ENCODE data around the gene DDAH1.

Gene DDAH1

DNA sequence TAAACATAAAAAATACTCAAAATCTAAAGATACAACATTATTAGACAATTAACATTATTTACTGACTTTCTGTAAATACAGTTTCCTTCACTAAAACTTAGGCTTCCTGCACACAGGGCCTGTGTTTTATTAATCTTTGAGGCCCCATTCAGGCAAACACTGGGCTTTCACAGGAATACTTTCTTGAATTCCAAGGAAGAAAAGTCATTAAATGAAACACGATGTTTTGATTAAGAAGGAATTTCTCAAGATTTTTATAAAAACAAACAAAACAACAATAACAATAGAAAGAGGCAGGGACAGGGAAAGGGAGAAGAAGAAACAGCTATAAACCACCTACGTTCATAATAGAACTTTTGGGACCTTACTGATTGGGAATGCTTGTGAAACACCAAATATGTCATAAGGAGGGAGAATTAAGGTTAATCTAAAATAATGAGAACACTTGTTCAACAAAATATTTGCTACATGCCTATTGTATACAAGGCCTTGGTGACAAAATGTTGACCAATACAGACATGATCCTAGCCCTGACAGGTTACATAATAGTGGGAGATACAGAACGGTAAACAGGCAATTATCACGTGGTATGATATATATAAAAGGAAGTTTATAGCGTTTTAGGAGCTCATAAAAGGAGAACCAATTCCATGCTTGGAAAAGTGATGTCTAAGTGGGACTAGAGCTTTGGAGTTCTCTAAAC lies 3.6 kb downstream of the DDAH1 start:
- no peaks in the 10 kb centered on the region for H3K27me3 ChIP-seq
- H3K27ac ChIP-seq: no peak overlapping the region
- H3K36me3 ChIP-seq: no peaks in the 10 kb centered on the region
- no peak overlapping the region for H3K9ac ChIP-seq
- H3K4me1 ChIP-seq: no peaks in the 10 kb centered on the region
- H3K4me2 ChIP-seq: no peak overlapping the region
- H3K4me3 ChIP-seq: no peak overlapping the region
- H4K20me1 ChIP-seq: no peaks in the 10 kb centered on the region
- TF ChIP-seq Cebpa-rat (IDR thresholded peaks at IDR 0.05): no peak
- peaks cover 19% of the 10 kb centered on the region for H3K9me3 ChIP-seq

DNA sequence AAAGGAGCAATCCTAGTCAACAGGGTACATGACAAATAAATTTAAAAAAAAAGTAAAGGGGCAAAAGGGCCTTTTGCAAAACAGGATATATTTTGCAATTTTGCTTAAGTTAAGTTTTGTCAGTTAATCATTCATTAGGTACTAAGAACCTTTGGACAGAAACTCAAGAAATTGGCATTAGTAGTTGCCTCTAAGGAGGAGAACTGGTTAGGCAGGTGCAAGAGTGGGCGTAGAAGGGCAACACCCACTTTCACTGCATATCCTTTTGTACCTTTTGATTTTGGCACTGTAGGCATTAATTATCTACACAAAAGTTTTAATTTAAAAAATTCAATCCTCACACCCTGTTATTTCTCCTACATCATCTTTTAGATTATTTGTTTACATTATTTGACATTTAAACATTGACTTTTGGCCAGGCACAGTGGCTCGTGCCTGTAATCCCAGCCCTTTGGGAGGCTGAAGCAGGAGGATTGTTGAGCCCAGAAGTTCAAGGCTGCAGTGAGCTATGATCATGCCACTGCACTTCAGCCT lies 4.3 kb downstream of the DDAH1 start:
- Histone ChIP-seq H3K4me1 (no peaks in the 10 kb centered on the region), H3K4me3 (no peak overlapping the region), H3K27ac (no peak overlapping the region), H3K36me3 (no peaks in the 10 kb centered on the region), H3K4me2 (no peak overlapping the region), H3K9me3 (peaks cover 17% of the 10 kb centered on the region), H3K9ac (no peak overlapping the region), H3K27me3 (no peaks in the 10 kb centered on the region), H4K20me1 (no peaks in the 10 kb centered on the region)
- TF ChIP-seq Cebpa-rat (IDR thresholded peaks at IDR 0.05): no peak

DNA sequence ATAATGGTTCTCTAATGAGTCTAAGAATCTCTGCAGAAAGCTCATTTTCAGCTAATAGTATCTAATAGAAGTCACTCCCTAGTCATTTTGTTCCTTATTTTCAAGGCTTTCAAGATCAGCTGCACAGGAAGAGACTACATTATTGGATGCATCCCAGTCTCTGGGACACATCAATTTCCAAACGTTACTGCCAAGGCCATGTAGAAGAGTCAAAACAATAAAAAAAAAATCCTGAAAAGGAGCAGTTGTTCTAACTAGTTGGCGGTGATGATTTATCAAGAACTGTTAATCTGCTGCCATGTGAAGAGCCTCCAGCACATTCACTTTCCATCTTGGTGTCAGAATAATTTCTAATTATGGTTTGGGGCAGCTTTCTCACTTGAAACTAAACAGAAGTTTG lies 5.7 kb downstream of the DDAH1 start:
- no peak for TF ChIP-seq Cebpa-rat (IDR thresholded peaks at IDR 0.05)
- H3K4me3 ChIP-seq: no peak overlapping the region
- no peaks in the 10 kb centered on the region for H3K36me3 ChIP-seq
- H4K20me1 ChIP-seq: no peaks in the 10 kb centered on the region
- no peak overlapping the region for H3K27ac ChIP-seq
- peaks cover 4% of the 10 kb centered on the region for H3K9me3 ChIP-seq
- no peaks in the 10 kb centered on the region for H3K4me1 ChIP-seq
- no peaks in the 10 kb centered on the region for H3K27me3 ChIP-seq
- H3K9ac ChIP-seq: no peak overlapping the region
- H3K4me2 ChIP-seq: no peak overlapping the region

DNA sequence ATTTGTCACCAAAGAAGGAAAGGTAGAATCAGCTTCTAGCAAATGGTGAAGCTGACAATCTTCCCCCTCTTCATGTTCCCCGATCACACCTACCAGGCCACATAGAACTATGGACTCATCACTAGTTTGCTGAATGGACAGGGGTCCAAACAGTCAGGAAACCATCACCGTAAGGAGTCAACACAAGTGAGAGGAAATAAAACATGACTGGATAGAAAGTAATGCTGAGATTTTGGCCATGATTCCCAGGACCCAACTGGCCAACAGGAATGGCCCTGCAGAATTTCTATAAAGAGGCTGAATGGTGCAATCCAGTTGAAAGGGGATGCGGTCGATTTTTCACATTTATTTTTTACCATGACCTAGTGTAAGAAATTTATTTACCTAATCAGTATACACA lies 10.7 kb downstream of the DDAH1 start:
- Histone ChIP-seq H3K27ac (no peak overlapping the region), H3K27me3 (no peaks in the 10 kb centered on the region), H3K4me1 (no peaks in the 10 kb centered on the region), H4K20me1 (no peaks in the 10 kb centered on the region), H3K4me3 (no peak overlapping the region), H3K9me3 (no peaks in the 10 kb centered on the region), H3K36me3 (no peaks in the 10 kb centered on the region), H3K9ac (no peak overlapping the region), H3K4me2 (no peak overlapping the region)
- no peak for TF ChIP-seq Cebpa-rat (IDR thresholded peaks at IDR 0.05)

DNA sequence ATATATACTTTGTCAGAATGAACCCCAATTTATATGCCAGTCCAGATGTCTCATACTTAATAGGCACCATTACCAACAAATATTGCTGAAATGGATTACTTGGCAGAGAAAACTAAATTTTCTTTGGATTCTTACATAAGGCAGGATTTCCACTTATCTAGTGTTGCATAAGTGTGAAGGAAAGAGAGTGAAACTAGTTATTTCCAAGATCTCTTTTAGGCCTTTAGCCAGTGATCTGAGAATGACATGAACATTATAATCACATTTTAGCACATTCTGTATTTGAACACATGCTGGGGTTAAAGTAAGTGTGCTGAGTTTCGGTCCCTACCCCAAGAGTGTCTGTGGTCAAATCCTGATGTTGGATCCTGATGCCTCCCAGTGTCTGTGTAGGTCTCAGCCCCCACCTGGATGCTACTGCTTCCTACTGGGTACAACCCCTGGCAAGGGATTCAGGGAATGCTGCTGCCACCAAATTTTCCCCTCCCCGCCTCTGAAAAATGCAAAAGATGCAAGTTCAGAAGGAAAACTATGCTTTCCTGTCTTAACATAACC lies 11.2 kb downstream of the DDAH1 start:
- no peak overlapping the region for H3K4me3 ChIP-seq
- no peak overlapping the region for H3K27ac ChIP-seq
- H4K20me1 ChIP-seq: no peaks in the 10 kb centered on the region
- no peaks in the 10 kb centered on the region for H3K36me3 ChIP-seq
- H3K27me3 ChIP-seq: no peaks in the 10 kb centered on the region
- no peaks in the 10 kb centered on the region for H3K9me3 ChIP-seq
- H3K9ac ChIP-seq: no peak overlapping the region
- H3K4me1 ChIP-seq: no peaks in the 10 kb centered on the region
- no peak overlapping the region for H3K4me2 ChIP-seq
- no peak for TF ChIP-seq Cebpa-rat (IDR thresholded peaks at IDR 0.05)

DNA sequence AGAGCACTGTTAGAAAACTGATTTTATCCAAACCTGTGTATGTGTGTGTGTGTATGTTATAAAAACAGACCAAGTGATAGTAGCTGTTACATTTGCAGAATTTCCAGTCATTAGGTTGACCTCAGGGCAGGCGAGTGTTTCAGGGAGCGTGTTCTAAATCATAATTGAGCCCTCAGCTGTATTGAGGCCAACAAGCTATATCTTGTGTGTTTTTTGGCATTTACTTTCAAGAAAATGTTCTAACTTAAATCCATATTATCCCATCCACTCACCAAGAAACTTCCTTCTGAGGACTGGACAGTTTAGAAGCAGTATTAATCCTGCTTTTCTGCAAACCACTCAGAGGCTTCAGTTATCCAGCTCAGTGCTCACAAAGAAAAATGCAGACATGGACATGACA lies 12.0 kb downstream of the DDAH1 start:
- Histone ChIP-seq H3K4me2 (no peak overlapping the region), H4K20me1 (no peaks in the 10 kb centered on the region), H3K27me3 (no peaks in the 10 kb centered on the region), H3K9ac (no peak overlapping the region), H3K4me3 (no peak overlapping the region), H3K36me3 (no peaks in the 10 kb centered on the region), H3K9me3 (no peaks in the 10 kb centered on the region), H3K4me1 (no peaks in the 10 kb centered on the region), H3K27ac (no peak overlapping the region)
- no peak for TF ChIP-seq Cebpa-rat (IDR thresholded peaks at IDR 0.05)

DNA sequence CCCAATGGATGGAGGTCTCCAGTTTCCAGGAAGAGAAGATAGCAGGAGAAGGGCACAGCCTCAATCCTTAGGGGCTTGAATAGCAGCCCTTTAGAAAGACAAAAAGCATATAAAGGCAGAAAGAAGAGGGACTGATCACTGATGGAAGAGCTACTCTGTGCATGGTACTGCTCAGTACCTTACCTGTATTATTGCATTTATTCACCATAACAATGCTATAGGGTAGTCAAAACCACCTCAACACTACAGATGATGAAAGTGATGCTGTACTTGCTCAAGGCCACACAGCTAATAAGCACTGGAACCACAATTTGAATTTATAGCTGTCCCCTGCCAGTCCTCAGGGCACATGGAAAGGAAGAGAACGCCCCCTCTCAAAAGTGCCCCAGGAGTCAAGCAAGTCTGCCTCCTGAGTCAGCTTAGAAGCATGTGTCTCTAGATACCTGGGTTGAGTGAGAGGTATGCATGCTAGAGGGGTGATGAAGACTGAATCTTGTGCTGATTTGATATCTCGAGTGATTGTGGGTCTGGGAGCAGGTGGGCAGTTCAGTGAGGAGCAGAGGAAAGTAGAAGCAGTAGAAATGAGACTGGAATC lies 13.6 kb downstream of the DDAH1 start:
- no peak overlapping the region for H3K4me2 ChIP-seq
- H4K20me1 ChIP-seq: no peaks in the 10 kb centered on the region
- H3K36me3 ChIP-seq: no peaks in the 10 kb centered on the region
- H3K4me3 ChIP-seq: no peak overlapping the region
- H3K4me1 ChIP-seq: no peaks in the 10 kb centered on the region
- TF ChIP-seq Cebpa-rat (IDR thresholded peaks at IDR 0.05): no peak
- no peaks in the 10 kb centered on the region for H3K27me3 ChIP-seq
- H3K27ac ChIP-seq: no peak overlapping the region
- H3K9me3 ChIP-seq: no peaks in the 10 kb centered on the region
- no peak overlapping the region for H3K9ac ChIP-seq

DNA sequence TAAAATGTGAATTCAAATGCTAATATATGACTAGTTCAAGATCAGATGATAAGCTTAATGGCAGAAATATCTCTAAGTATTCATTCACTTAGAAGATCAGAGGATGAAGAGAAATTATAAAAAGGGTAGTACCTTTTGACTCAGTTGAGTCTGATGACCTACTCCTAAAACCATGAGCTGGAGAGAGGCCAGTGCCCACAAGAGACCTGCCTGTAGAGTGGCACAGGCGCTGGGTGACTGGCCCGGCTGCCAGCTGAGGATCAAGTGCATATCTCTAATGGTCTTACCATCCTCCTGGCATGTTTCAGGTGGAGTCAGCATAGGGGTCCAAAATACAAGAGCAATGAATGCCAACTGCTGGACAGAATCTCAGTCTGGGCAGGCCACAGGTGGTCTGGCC lies 14.1 kb downstream of the DDAH1 start:
- H3K4me2 ChIP-seq: no peak overlapping the region
- no peak overlapping the region for H3K9ac ChIP-seq
- no peak for TF ChIP-seq Cebpa-rat (IDR thresholded peaks at IDR 0.05)
- H3K36me3 ChIP-seq: no peaks in the 10 kb centered on the region
- H3K27me3 ChIP-seq: no peaks in the 10 kb centered on the region
- no peak overlapping the region for H3K27ac ChIP-seq
- H3K4me1 ChIP-seq: no peaks in the 10 kb centered on the region
- no peak overlapping the region for H3K4me3 ChIP-seq
- H3K9me3 ChIP-seq: no peaks in the 10 kb centered on the region
- H4K20me1 ChIP-seq: no peaks in the 10 kb centered on the region

DNA sequence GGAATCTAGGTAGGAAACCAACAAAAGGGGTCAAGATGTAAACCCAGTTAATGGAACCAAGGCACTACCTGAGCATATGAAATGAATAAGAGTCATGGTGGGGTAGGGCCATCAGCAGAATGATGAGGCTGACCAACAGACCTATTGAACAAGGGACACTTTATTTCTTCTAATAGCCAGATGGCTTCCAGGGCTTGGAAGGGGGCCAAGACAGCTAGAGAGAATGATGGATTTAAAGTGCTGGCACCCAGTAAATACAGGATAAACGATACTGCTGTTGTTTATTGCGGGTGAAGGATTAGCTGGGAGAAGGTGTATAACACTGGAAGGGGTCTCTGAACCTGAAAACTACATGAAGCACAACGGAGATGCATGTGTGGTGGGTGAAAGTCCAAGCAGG lies 15.6 kb downstream of the DDAH1 start:
- Histone ChIP-seq H3K4me2 (no peak overlapping the region), H3K27ac (no peak overlapping the region), H3K9ac (no peak overlapping the region), H3K9me3 (no peaks in the 10 kb centered on the region), H3K4me1 (no peaks in the 10 kb centered on the region), H3K27me3 (no peaks in the 10 kb centered on the region), H3K36me3 (no peaks in the 10 kb centered on the region), H3K4me3 (no peak overlapping the region), H4K20me1 (no peaks in the 10 kb centered on the region)
- TF ChIP-seq Cebpa-rat (IDR thresholded peaks at IDR 0.05): no peak

DNA sequence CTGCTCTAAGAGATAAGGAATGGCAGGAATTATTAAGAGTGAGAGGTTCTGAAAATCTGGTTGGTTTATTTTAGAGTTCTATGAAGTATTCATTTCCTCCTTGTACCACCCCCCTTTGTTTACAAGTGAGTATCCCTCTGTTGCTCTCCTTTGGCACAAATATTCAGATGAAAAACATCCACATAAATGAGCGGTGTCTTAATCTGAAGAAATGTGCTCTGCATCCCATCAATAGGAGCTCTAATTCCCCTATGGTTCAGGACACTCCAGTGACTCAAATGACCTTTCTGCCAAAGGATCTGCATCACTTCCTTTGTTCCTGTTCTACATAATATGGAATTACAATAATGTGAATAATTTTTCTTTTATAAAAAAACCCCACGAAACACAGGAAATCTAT lies 16.6 kb downstream of the DDAH1 start:
- Histone ChIP-seq H3K27ac (no peak overlapping the region), H3K9me3 (no peaks in the 10 kb centered on the region), H3K27me3 (no peaks in the 10 kb centered on the region), H3K4me2 (no peak overlapping the region), H4K20me1 (no peaks in the 10 kb centered on the region), H3K4me1 (no peaks in the 10 kb centered on the region), H3K9ac (no peak overlapping the region), H3K4me3 (no peak overlapping the region), H3K36me3 (no peaks in the 10 kb centered on the region)
- no peak for TF ChIP-seq Cebpa-rat (IDR thresholded peaks at IDR 0.05)

Data from BLaER1 (cell line).